Left lung (tissue), 10 donors: ENCODE data around the gene NDC1. TPM values are rescaled to one million over a fixed set of nuclear protein-coding genes. Genes with fewer than 3 reads are reported as not detected.

Experiments used
- ATAC-seq: fragments of 200-7000 bp; cut with Tn5 transposase; one replicate; pipeline ENCODE4 v1.9.1; 2020; ENCODE audit warnings: moderate library complexity
- DNase-seq, 4 donors: peaks; one replicate each; pipeline ENCODE4 v3.0.0-alpha.2; 2013 to 2020
- H3K27ac ChIP-seq, 2 donors: fragments of 200-600 bp; sonication (generic) in 1 of 2; one replicate each; pipeline versions ENCODE4 v1.5.0 to v1.8.0; 2020 to 2021
- H3K27me3 ChIP-seq, 2 donors: fragments of 200-600 bp; sonication (generic) in 1 of 2; one replicate each; pipeline versions ENCODE4 v1.5.0 to v1.8.0; 2020 to 2021
- H3K36me3 ChIP-seq, 2 donors: fragments of 200-600 bp; sonication (generic) in 1 of 2; one replicate each; pipeline versions ENCODE4 v1.5.0 to v1.8.0; 2020 to 2021
- H3K4me1 ChIP-seq, 2 donors: fragments of 200-600 bp; one replicate each; pipeline ENCODE4 v1.8.0; 2021
- H3K4me3 ChIP-seq, 2 donors: fragments of 200-600 bp; sonication (generic) in 1 of 2; one replicate each; pipeline versions ENCODE4 v1.5.0 to v1.8.0; 2020 to 2021; ENCODE audit warnings: mild to moderate bottlenecking in 1 of 2
- H3K9me3 ChIP-seq, 2 donors: fragments of 200-600 bp; sonication (generic) in 1 of 2; one replicate each; pipeline versions ENCODE4 v1.5.0 to v1.8.0; 2020 to 2021
- intact Hi-C, 2 donors: fragments of 100-400 bp; cut with DNase I; formaldehyde crosslinking; loops; one replicate each; pipeline versions ENCODE4 v1.11.2 to v1.14.2; 2022
- polyA plus RNA-seq, 6 donors: library from polyadenylated mRNA; unstranded; fragments of 120-200 nt; gene quantifications; one replicate each; pipeline ENCODE4 v1.2.1, GENCODE V29; 2013; ENCODE audit not compliant: insufficient read length in 6 of 6
- total RNA-seq, 2 donors: library from RNA; stranded (reverse); fragmentation: NEBNext Ultra II Directional; extraction: Animal tissue kit (Norgen Biotek cat#: 25700); gene quantifications; one replicate each; pipeline ENCODE4 v1.2.1, GENCODE V29; 2021
- TF ChIP-seq, protein P1 (sequence below), 2 donors: fragments of 200-600 bp; sonication (generic) in 1 of 2; IDR thresholded peaks; one replicate each; pipeline versions ENCODE4 v1.5.0 to v1.8.0; 2021; ENCODE audit warnings: antibody characterized with exemption in 2 of 2
- donor health status: DM: no; HTN: yes; CAD: no.
- donor health status: DM: no; HTN: no; CAD: no.

Gene NDC1
- total and polyA plus RNA-seq, 8 donors, result 9.1 to 27.4 (median 20.6) TPM

- Histone ChIP-seq H3K4me3 (no peak overlapping the region), H3K27ac (no peak overlapping the region), H3K9me3 (no peaks in the 10 kb centered on the region), H3K27me3 (no peaks in the 10 kb centered on the region), H3K36me3 (peaks cover 0 to 42% of the 10 kb centered on the region in 2 donors), H3K4me1 (no peaks in the 10 kb centered on the region)
- no peak for ATAC-seq
- TF ChIP-seq, protein P1, sequence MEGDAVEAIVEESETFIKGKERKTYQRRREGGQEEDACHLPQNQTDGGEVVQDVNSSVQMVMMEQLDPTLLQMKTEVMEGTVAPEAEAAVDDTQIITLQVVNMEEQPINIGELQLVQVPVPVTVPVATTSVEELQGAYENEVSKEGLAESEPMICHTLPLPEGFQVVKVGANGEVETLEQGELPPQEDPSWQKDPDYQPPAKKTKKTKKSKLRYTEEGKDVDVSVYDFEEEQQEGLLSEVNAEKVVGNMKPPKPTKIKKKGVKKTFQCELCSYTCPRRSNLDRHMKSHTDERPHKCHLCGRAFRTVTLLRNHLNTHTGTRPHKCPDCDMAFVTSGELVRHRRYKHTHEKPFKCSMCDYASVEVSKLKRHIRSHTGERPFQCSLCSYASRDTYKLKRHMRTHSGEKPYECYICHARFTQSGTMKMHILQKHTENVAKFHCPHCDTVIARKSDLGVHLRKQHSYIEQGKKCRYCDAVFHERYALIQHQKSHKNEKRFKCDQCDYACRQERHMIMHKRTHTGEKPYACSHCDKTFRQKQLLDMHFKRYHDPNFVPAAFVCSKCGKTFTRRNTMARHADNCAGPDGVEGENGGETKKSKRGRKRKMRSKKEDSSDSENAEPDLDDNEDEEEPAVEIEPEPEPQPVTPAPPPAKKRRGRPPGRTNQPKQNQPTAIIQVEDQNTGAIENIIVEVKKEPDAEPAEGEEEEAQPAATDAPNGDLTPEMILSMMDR (IDR thresholded peaks at IDR 0.05), result no peak
- intact Hi-C loops, result no loop called here
- no peak for DNase-seq
Observed at GRCh38 chr1:53769184-53769583, 68.9 kb downstream of the NDC1 start.

GRCh38 chr1:53766831-53767405 lies 71.2 kb downstream of the NDC1 start:
- DNase-seq (no peak), ATAC-seq (no peak)
- no peak overlapping the region for H3K4me3 ChIP-seq
- intact Hi-C loops, result no loop called here
- no peaks in the 10 kb centered on the region for H3K4me1 ChIP-seq
- TF ChIP-seq, protein P1 (IDR thresholded peaks at IDR 0.05), result no peak
- no peaks in the 10 kb centered on the region for H3K9me3 ChIP-seq
- peaks cover 0 to 38% of the 10 kb centered on the region in 2 donors for H3K36me3 ChIP-seq
- H3K27ac ChIP-seq, result no peak overlapping the region
- H3K27me3 ChIP-seq, result no peaks in the 10 kb centered on the region

DNA sequence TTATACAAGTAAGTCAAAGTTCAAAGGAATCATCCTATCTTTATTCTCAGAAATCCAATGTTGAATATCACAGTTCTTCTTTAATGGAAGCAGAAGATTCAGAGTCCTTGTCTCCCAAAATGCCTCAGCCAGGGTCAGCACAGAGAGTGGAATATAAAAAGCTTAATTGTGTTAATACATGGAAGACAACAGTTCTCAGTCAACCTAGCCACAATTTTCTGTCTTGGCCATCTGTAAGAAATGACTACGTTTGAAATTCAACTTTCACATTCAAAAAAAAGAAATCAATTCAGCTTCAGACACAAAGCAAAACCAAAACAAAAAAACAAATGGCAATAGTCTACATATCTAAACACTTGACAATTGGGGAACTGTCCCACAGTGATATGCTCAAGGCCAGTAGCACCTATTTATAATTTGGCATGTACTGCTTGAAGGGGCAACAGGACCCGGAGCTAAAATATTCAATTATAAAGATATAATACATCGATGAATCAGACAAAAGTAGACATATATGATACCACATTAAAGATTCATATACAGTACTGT lies 71.8 kb downstream of the NDC1 start:
- intact Hi-C loops, result no loop called here
- TF ChIP-seq, protein P1 (IDR thresholded peaks at IDR 0.05), result no peak
- H3K4me1 ChIP-seq, result no peaks in the 10 kb centered on the region
- H3K9me3 ChIP-seq, result no peaks in the 10 kb centered on the region
- H3K36me3 ChIP-seq, result peaks cover 0 to 31% of the 10 kb centered on the region in 2 donors
- no peak overlapping the region for H3K27ac ChIP-seq
- no peak overlapping the region for H3K4me3 ChIP-seq
- no peaks in the 10 kb centered on the region for H3K27me3 ChIP-seq
- DNase-seq, result no peak
- ATAC-seq, result no peak

DNA sequence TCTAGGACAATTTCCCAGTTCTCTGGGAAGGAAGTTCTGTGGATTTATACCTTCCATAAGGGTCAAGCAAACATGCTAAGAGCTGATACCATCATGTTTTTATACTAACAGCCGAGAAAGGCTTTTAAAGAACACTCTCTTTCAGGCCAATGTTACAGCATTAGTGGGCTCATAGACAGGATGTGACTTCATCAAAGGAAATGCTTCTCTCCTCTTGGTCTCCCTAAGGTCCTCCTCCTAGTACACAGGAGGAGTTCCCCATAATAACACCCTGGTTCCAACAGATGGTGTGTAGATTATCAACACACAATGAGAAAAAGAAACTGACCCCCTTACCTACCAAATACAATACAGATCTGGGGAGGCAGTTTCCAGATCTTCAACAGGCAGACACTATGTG lies 72.4 kb downstream of the NDC1 start:
- ATAC-seq (no peak), DNase-seq (no peak)
- H3K4me1 ChIP-seq, result no peaks in the 10 kb centered on the region
- H3K36me3 ChIP-seq, result peaks cover 0 to 25% of the 10 kb centered on the region in 2 donors
- H3K27ac ChIP-seq, result no peak overlapping the region
- intact Hi-C loops, result no loop called here
- H3K4me3 ChIP-seq, result no peak overlapping the region
- no peaks in the 10 kb centered on the region for H3K9me3 ChIP-seq
- TF ChIP-seq, protein P1 (IDR thresholded peaks at IDR 0.05), result no peak
- no peaks in the 10 kb centered on the region for H3K27me3 ChIP-seq

DNA sequence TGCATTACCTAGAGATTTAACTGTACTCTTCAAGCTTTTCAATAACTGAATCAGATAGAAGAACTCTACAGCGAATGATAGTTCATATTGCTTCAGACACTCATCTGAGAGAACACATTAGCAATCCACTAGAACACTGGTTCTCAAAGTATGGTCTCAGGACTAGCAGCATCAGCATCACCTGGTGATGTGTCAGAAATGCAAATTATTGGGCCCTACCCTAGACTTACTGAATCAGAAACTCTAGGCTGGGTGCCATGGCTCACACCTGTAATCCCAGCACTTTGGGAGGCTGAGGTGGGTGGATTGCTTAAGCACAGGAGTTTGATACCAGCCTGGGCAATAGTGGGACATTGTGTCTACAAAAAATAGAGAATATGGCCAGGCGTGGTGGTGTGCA lies 74.2 kb downstream of the NDC1 start:
- Histone ChIP-seq H3K36me3 (peaks cover 0 to 14% of the 10 kb centered on the region in 2 donors), H3K27me3 (no peaks in the 10 kb centered on the region), H3K4me3 (no peak overlapping the region), H3K27ac (no peak overlapping the region), H3K9me3 (no peaks in the 10 kb centered on the region), H3K4me1 (no peaks in the 10 kb centered on the region)
- DNase-seq (no peak), ATAC-seq (no peak)
- TF ChIP-seq, protein P1 (IDR thresholded peaks at IDR 0.05), result no peak
- intact Hi-C loops, result no loop called here
